GM12873 (cell line): ENCODE data around the gene AIG1.

Experiments used
- TF ChIP-seq, protein P1 (sequence below): IDR thresholded peaks from 2 replicates; pipeline ENCODE4 v1.5.1; 2012; ENCODE audit warnings: low read depth, mild to moderate bottlenecking, moderate library complexity, low read length, control low read depth; ENCODE audit not compliant: insufficient read depth; ENCODE audit errors: missing control alignments

The AIG1 gene

GRCh38 chr6:143264379-143264778 lies 203.7 kb downstream of the AIG1 start:
- TF ChIP-seq, protein P1, sequence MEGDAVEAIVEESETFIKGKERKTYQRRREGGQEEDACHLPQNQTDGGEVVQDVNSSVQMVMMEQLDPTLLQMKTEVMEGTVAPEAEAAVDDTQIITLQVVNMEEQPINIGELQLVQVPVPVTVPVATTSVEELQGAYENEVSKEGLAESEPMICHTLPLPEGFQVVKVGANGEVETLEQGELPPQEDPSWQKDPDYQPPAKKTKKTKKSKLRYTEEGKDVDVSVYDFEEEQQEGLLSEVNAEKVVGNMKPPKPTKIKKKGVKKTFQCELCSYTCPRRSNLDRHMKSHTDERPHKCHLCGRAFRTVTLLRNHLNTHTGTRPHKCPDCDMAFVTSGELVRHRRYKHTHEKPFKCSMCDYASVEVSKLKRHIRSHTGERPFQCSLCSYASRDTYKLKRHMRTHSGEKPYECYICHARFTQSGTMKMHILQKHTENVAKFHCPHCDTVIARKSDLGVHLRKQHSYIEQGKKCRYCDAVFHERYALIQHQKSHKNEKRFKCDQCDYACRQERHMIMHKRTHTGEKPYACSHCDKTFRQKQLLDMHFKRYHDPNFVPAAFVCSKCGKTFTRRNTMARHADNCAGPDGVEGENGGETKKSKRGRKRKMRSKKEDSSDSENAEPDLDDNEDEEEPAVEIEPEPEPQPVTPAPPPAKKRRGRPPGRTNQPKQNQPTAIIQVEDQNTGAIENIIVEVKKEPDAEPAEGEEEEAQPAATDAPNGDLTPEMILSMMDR, result no peak

DNA sequence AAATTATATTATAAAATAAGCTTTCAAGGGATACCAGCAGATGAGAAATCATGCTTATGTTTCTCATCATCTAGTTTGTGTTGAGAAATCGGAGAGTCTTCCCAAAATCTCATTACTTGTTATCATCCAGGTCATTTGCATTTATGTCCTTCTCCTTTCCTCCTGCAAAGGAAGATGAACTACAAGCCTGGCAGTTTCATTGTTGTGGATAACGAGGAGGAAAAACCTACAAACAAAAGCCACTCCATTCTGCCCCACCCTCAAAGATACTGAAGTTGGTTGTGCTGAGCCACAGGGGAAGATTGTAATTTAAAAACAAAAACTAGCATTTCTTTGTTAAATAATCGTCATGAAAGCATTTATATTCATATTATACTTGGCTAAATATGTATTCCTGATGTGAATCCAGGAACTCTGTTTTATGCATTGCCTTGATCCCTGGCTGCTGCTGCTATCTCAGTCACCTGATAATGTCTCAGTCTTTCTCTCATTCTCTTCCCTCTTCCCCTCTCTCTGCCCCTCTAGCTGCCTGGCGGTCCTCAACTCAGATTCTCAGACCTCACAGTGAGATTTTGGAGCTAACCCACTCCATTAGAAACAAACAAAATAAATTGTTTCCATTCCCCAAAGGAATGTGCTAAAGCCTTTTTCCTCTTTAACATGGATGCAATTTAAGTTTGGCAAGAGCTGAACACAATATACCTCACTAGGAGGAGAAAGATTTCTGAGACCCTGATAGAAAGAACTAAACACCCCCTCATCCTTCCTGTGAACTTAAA lies 204.5 kb downstream of the AIG1 start:
- TF ChIP-seq, protein P1, result no peak

GRCh38 chr6:143267760-143268159 lies 207.1 kb downstream of the AIG1 start:
- TF ChIP-seq, protein P1, result no peak

- TF ChIP-seq, protein P1, result no peak
Measured at GRCh38 chr6:143268439-143268838, 207.8 kb downstream of the AIG1 start.

DNA sequence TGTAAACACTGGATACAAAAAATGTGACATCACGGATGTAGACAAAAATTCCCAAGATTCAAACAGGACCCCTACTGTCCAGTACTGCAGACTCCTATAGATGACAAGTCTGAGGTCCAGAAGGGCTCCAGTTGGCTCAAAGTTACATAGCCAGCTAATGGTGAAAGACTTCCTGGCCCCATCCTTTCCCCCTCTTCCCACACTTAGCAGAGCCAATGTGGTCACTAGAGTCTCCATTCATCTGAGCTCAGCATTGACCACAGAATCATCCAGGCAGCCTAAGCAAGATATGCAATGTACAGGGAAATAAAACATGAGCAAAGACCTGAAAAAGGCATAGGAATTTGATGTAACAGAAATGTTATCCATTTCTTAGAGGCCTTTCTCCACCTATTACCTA lies 209.3 kb downstream of the AIG1 start:
- TF ChIP-seq, protein P1, result no peak

GRCh38 chr6:143271024-143271423 lies 210.3 kb downstream of the AIG1 start:
- TF ChIP-seq, protein P1, result no peak

DNA sequence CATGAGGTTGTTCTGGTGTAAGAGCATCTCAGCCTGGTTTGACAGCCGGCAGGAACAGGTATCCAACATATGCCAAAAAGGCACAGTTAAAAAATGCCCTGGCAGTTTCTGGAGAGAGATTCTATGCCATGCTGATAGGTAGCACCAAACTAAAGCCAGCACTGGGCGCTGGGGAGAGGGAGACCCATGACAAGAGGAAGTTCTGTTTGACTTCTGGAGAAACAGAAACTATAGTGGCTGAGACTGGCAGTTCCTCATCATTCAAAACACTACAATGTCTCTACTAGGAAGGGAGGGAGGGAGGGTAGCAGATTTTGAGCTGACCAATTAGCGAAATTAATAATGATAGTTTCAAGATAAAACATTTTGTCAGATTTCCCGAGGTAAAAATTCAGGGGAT lies 215.7 kb downstream of the AIG1 start:
- TF ChIP-seq, protein P1, result no peak

GRCh38 chr6:143279385-143279784 lies 218.7 kb downstream of the AIG1 start:
- TF ChIP-seq, protein P1, result peak; percentile 41
